Measurements from ENCODE around the gene GJA3.
"Not testable (repeated sequence)": the region's sequence is repeated elsewhere in the genome, so short reads cannot be mapped to it uniquely, and the experiment has no call there.

GJA3 gene

GRCh38 chr13:20165417-20166257 lies 4.8 kb upstream of the GJA3 start:
- CTCF ChIA-PET, result no interaction called here
- H3K27ac ChIP-seq, result no peak overlapping the region

GRCh38 chr13:20161951-20162300 lies 1.1 kb upstream of the GJA3 start:
- H3K27ac ChIP-seq, result no peak overlapping the region
- CTCF ChIA-PET, result interaction anchor here (0.6 to 1.4 kb wide), 3 partner anchors 34 to 334 kb away, joined by 3 to 4 read pairs (median 3); no protein-coding TSS in a partner anchor
- no peak for DNase-seq (ENCODE audit: low spot score)
- POLR2A ChIA-PET (ENCODE audit: low non-redundant PET), result no interaction called here
- TF ChIP-seq CTCF (conservative IDR thresholded peaks at IDR 0.05; ENCODE audit: low read depth), result no peak

More at GRCh38 chr13:20165417-20166257, 4.8 kb upstream of the GJA3 start:
- no peak for TF ChIP-seq CTCF (conservative IDR thresholded peaks at IDR 0.05; ENCODE audit: low read depth)
- DNase-seq (ENCODE audit: low spot score), result no peak
- POLR2A ChIA-PET (ENCODE audit: low non-redundant PET), result no interaction called here

GRCh38 chr13:20161275-20161950 lies 561 bp upstream of the GJA3 start:
- no peak overlapping the region for H3K27ac ChIP-seq
- CTCF ChIA-PET, result interaction anchor here (0.6 to 1.3 kb wide), 3 partner anchors 35 to 279 kb away, joined by 3 to 4 read pairs (median 3); no protein-coding TSS in a partner anchor
- no peak for DNase-seq (ENCODE audit: low spot score)
- TF ChIP-seq CTCF (conservative IDR thresholded peaks at IDR 0.05; ENCODE audit: low read depth), result no peak
- POLR2A ChIA-PET (ENCODE audit: low non-redundant PET), result no interaction called here

- TF ChIP-seq CTCF (conservative IDR thresholded peaks at IDR 0.05; ENCODE audit: low read depth), result no peak
- POLR2A ChIA-PET (ENCODE audit: low non-redundant PET), result no interaction called here
- CTCF ChIA-PET, result interaction anchor here (0.6 to 1.2 kb wide), 3 partner anchors 31 to 529 kb away, joined by 3 to 4 read pairs (median 4); no protein-coding TSS in a partner anchor
- no peak for DNase-seq (ENCODE audit: low spot score)
- H3K27ac ChIP-seq, result no peak overlapping the region
Measured at GRCh38 chr13:20159646-20160305, 1.1 kb downstream of the GJA3 start.

GRCh38 chr13:20157151-20157796 lies 3.6 kb downstream of the GJA3 start:
- no peak for DNase-seq (ENCODE audit: low spot score)
- ChIA-PET POLR2A (ENCODE audit: low non-redundant PET) (no interaction called here), CTCF (interaction anchor here (0.6 kb wide), 3 partner anchors 51 to 565 kb away, joined by 3 to 5 read pairs (median 3); no protein-coding TSS in a partner anchor)
- TF ChIP-seq CTCF (conservative IDR thresholded peaks at IDR 0.05; ENCODE audit: low read depth), result no peak
- no peak overlapping the region for H3K27ac ChIP-seq

GRCh38 chr13:20156702-20157101 lies 4.2 kb downstream of the GJA3 start:
- TF ChIP-seq CTCF (conservative IDR thresholded peaks at IDR 0.05; ENCODE audit: low read depth), result no peak
- ChIA-PET CTCF (interaction anchor here (0.6 kb wide), 1 partner anchor 50 kb away, joined by 3 read pairs; no protein-coding TSS in a partner anchor), POLR2A (ENCODE audit: low non-redundant PET) (no interaction called here)
- no peak overlapping the region for H3K27ac ChIP-seq
- DNase-seq (ENCODE audit: low spot score), result no peak

- POLR2A ChIA-PET (ENCODE audit: low non-redundant PET); DNase-seq (ENCODE audit: low spot score); H3K27ac ChIP-seq: not testable (repeated sequence)
- CTCF ChIA-PET, result interaction anchor here (1.1 kb wide), 1 partner anchor 26 kb away, joined by 3 read pairs; no protein-coding TSS in a partner anchor
Measured at GRCh38 chr13:20153290-20153689, 7.6 kb downstream of the GJA3 start.
